ENCODE measurements around the gene MBD2.

GRCh38 chr18:54134053-54134452 lies 90.4 kb downstream of the MBD2 start:
- TF ChIP-seq CTCF (tag by site-specific recombination; IDR thresholded peaks at IDR 0.05) (no peak), ZNF2 (tag by site-specific recombination; IDR thresholded peaks at IDR 0.05) (no peak)
- TF ChIP-seq, protein P1, sequence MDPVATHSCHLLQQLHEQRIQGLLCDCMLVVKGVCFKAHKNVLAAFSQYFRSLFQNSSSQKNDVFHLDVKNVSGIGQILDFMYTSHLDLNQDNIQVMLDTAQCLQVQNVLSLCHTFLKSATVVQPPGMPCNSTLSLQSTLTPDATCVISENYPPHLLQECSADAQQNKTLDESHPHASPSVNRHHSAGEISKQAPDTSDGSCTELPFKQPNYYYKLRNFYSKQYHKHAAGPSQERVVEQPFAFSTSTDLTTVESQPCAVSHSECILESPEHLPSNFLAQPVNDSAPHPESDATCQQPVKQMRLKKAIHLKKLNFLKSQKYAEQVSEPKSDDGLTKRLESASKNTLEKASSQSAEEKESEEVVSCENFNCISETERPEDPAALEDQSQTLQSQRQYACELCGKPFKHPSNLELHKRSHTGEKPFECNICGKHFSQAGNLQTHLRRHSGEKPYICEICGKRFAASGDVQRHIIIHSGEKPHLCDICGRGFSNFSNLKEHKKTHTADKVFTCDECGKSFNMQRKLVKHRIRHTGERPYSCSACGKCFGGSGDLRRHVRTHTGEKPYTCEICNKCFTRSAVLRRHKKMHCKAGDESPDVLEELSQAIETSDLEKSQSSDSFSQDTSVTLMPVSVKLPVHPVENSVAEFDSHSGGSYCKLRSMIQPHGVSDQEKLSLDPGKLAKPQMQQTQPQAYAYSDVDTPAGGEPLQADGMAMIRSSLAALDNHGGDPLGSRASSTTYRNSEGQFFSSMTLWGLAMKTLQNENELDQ (tag by site-specific recombination; IDR thresholded peaks at IDR 0.05; ENCODE audit: low read depth): no peak

Data from HEK293 (cell line).